ENCODE data around the gene RBBP8.
A peak's percentile ranks its signal among the peaks of the same experiment; 100 is the strongest.

RBBP8 gene

DNA sequence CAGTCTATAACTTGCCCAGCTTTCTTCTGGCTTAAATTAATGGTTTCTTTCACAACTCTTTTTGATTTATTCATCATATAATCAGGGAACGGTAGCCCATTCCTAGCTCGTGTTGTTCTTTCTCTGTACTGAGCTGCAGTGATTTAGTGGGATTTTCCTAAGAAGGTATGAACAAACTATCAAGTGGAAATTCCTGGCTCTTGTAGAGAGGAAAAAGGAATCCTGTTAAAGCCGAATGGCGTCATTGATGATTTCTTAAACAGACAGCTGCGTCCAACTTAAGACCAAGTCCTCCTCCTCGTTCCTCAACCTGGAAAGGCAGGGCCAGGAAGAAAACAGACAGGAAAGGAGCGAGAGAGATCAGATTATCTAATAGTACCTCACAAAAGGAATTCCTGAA lies 132.9 kb downstream of the RBBP8 start:
- no peak for DNase-seq

DNA sequence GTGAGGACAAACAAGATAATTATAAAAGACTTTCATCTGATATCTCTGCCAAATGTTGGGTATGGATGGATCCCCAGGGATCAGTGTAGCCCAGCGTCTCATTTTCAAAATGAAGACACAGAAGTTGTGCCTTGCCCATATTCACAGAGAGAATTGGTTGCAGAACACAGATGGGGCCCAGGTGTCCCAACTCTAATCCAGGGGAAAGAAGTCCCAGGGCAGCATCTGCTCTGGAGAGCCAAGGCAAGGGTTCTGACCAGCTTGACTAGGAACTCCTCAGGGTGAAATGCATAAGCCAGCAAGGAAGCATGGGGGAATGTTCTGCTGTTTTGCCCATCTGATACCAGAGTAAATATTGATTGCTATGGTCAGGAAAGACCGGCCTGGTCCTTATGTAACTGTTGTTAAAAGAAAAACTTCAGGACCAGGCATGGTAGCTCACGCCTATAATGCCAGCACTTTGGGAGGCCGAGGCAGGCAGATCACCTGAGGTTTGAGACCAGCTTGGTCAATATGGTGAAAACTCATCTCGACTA lies 133.4 kb downstream of the RBBP8 start:
- no peak for DNase-seq

DNA sequence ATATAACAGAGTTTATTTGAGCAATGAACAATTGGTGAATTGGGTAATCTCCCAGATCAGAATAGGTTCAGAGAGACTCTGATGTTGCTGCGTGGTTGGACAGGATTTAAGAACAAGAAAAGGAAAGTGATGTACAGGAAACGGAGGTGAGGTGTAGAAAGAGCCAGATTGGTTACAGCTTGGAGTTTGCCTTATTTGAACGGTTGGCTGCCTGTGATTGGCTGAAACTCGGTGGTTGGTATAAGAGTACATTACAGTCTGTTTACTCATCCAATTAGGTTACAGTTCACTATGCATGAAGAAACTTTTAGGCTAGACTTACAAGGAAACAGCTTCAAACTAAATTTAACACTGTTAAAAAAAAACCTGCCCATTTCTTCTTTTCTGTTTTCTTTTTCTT lies 134.1 kb downstream of the RBBP8 start:
- DNase-seq: no peak

DNA sequence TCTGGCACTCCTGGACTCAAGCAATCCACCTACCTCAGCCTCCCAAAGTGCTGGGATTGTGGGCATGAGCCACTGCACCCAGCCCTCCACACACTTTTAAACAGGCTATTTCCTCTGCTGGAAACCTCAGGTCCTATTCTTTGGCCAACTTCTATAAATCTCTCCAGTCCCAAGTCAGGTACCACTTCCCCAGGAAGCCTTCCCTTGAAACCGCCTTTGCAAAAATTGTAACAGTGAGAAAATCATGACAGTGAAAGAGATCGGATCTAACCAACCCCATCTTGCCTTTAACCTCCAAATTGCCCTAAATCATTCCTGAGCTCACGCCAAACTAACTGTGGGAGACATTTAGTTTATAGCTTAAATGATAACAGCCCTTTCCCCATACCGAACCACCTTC lies 134.9 kb downstream of the RBBP8 start:
- no peak for DNase-seq

DNA sequence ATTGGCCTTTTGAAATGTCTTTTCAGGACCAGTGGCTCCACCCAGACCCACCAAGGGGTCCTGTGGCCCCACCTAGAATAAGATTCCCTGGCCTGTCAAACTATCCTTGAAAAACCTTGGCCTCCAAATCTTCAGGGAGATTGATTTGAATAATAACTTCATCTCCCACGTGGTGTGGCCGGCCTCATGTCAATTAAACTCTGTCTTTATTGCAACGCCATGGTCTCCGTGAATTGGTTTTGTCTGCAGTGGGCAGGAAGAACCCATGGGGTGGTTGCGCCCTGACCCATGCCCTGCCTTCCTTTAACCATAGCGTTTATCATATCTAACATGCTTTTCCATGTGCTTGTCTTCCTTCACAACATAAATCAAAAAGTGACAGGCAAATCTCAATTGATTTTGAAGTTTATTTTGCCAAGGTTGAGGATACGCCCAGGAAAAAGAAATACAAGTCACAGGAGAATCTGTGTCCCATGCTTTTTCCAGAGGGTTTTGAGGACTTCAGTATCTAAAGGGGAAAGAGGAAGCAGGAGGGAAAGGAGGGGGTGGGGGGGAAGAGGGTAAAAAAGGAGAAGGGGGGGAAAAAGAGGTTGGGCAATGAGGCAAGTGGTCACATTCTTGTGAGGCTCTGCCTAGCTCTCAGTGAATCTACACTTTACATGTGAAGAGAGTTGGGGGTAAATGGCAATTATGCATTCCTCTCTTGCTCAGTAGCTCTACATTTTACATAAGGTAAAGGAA lies 135.6 kb downstream of the RBBP8 start:
- no peak for DNase-seq

DNA sequence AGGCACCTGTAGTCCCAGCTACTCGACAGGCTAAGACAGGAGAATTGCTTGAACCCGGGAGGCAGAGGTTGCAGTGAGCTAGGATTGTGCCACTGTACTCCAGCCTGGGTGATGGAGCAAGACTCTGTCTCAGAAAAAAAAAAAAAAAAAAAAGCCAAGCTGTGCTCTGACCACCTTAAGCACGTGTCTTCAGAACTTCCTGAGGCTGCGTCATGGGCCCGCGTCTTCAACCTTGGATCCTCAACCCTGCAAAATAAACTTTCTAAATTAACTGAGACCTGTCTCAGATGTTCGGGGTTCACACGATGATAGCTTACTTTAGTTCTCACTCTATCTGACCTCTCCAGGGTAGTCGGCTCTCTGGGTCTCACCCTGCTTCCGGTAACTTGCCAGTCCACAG lies 136.4 kb downstream of the RBBP8 start:
- peak in 1 of 4 experiments; percentile 2 for DNase-seq

DNA sequence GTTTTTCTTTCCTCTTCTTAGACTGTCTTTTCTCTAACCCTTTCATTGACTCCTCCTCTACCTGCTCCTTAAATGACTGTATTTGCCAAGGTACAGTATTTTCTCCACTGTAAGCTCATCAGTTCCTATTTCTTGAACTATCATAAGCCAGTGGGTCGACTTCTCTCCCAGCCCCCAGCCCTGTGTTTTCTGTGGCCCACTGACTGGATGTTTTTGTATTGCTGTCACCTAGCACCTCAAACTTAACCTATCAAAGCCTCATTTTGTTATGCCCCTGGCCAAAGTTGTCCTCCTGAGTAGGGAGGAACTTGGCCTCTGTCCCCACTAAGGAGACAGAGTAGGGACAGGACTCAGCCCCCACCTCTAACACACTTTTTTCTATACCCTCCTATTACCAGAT lies 136.8 kb downstream of the RBBP8 start:
- no peak for DNase-seq

DNA sequence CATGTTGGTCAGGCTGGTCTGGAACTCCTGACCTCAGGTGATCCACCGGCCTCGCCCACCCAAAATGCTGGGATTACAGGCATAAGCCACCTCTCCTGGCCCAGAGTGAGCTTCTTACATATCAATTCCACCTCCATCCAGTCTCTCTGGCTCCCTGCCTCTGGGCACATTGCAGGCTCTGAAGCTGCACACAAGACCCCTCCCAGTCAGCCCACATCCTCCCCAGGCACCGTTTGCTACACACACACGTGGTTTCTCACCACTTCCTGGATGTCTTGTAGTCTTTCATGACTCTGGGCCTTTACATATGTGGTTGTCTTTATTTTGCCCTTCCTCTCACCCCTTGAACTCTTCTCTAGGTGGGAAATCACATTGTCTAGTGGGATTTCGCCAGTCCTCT lies 138.2 kb downstream of the RBBP8 start:
- peak; percentile 14 to 70 (median 51) for DNase-seq

DNA sequence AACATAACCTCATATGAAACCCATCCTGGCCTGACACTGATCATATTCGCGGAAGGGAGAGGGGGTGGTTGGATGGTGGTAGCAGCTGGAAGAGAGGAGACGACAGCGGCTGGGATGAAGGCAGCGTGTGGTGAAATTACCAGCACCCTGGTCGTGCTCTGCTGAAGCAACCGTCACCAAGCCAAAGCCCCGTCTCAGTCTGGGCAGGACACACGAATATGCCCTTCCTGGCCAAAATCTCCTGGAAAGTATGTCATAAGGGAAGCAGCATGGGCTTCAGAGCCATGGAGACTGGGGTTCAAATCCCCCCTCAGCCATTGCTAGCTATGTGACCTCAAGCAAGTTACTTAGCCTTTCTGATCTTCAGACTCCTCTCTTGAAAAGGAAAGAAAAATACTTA lies 139.0 kb downstream of the RBBP8 start:
- no peak for DNase-seq

DNA sequence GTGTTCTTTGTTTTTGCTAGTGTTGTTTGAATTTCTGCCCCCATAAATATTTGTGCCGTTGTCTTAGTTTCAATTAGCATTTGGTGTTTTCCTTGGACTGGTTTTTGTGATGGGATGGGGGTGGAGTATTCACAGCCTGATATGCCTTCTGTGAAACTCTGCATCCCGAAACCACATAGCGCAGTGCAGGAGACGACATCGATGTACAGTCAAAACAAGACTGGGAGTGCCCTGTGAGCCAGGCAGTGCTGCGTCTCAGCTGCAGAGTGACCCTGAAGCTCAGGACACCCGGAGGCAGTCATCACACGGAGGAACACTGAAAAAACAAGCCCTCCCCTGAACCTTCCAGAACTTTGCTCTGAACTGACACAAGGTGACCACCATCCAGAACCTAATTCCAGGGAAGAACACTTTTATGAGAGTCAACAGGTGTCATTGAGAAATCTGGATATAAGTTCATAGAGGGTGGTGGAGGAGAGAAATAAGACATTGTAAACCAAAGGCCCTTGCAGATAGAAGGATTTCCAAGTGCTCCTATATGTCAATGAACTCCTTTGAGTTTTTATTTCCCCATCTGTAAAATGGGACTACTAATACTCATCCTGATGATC lies 141.0 kb downstream of the RBBP8 start:
- no peak for DNase-seq

Data from activated CD4-positive, CD25-positive, alpha-beta regulatory T cell (primary cell).